Epithelial cell of proximal tubule (primary cell): Measurements from ENCODE around the gene SYNPO2. TPM values are rescaled to one million over a fixed set of nuclear protein-coding genes. Genes with fewer than 3 reads are reported as not detected.
A peak's percentile ranks its signal among the peaks of the same experiment; 100 is the strongest.
"Not testable (repeated sequence)": the region's sequence is repeated elsewhere in the genome, so short reads cannot be mapped to it uniquely, and the experiment has no call there.

Source experiments
- DNase-seq: peaks from one replicate; pipeline ENCODE4 v3.0.0-alpha.2; 2011; ENCODE audit warnings: low read depth
- H3K4me3 ChIP-seq: 2 replicates; pipeline ENCODE4 v1.5.1; 2011; ENCODE audit warnings: low read depth, mild to moderate bottlenecking, low read length
- total RNA-seq: library from RNA; depleted of rRNA; stranded (reverse); fragments of >200 nt; gene quantifications from 2 replicates; pipeline ENCODE4 v1.2.3, GENCODE V29; 2015
- TF ChIP-seq, protein P1 (sequence below): conservative IDR thresholded peaks from 2 replicates; pipeline ENCODE4 v1.5.1; 2012; ENCODE audit warnings: low read depth, mild to moderate bottlenecking, low read length

The SYNPO2 gene
- total RNA-seq, 1 donor from 2014 or later: 0.40 TPM

DNA sequence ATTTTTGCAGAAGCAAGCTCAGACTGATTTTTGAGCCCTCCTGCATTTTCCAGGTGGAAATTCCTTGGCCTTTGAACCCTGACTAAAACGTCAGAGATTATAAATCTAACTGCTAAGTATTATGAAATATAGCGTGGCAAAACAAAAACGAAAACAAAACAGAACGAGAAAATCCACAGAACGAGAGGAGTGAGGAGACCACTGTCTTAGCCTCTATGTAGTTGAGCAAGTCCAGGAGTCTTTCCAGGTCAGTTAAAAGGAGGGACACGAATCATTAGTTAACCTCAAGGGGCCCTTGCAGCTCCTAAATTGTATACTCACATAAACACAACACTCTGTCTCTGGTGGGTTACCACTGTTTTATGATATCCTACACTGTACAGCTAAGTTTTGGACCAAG lies 80.2 kb downstream of the SYNPO2 start:
- no peak overlapping the region for H3K4me3 ChIP-seq
- no peak for DNase-seq
- TF ChIP-seq, protein P1, sequence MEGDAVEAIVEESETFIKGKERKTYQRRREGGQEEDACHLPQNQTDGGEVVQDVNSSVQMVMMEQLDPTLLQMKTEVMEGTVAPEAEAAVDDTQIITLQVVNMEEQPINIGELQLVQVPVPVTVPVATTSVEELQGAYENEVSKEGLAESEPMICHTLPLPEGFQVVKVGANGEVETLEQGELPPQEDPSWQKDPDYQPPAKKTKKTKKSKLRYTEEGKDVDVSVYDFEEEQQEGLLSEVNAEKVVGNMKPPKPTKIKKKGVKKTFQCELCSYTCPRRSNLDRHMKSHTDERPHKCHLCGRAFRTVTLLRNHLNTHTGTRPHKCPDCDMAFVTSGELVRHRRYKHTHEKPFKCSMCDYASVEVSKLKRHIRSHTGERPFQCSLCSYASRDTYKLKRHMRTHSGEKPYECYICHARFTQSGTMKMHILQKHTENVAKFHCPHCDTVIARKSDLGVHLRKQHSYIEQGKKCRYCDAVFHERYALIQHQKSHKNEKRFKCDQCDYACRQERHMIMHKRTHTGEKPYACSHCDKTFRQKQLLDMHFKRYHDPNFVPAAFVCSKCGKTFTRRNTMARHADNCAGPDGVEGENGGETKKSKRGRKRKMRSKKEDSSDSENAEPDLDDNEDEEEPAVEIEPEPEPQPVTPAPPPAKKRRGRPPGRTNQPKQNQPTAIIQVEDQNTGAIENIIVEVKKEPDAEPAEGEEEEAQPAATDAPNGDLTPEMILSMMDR: no peak

DNA sequence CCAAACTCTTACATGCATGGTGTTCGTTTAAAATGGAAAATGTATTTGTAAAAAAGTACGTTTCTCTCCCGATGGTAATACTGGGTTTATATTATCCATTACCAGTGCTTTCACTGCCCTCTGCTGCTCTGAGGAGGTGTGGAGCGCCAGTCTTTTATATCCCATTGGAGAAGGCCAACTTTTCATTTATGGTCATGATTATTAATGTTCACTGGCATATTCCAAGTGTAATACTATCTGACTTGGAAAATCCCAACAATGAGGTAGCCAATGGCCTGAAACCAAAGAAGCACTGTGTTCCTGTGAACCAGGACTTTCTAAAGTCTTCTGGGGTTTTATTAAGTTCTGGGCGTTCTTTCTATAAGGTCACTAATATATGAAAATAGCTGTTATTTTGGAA lies 80.7 kb downstream of the SYNPO2 start:
- TF ChIP-seq, protein P1: peak; percentile 84
- H3K4me3 ChIP-seq: no peak overlapping the region
- DNase-seq: no peak

DNA sequence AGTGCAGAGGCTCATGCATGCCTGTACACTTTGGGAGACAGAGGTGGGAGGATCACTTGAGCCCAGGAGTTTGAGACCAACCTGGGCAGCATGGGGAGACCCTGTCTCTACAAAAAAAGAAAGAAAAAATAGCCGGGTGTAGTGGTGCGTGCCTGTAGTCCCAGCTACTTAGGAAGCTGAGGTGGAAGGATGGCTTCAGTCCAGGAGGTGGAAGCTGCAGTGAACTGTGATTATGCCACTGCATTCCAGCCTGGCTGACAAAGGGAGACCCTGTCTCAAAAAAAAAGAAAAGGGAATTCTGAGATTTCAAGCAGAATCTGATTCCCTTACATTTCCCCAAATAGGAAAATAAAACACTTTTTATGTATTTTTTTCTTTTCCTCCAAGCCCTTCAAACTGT lies 83.5 kb downstream of the SYNPO2 start:
- DNase-seq: no peak
- no peak overlapping the region for H3K4me3 ChIP-seq
- TF ChIP-seq, protein P1: no peak

DNA sequence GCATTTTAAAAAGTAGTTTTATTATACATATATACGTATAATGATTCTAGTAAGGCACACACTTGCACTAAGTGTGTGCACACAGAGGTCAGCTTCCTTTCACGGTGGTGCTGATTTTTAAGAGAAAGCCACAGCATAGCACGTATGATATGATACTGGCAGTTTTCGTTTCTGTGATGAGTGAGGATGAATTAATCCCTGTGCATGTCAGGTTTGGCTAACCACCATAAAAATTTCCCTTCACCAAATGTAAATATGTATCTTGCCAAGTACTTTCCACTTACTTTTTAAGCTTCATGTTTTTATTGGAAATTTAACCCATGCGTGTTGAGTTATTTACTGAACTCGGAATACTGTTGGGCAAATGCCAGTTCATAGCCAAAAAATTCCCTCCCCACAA lies 84.6 kb downstream of the SYNPO2 start:
- TF ChIP-seq, protein P1: no peak
- DNase-seq: no peak
- H3K4me3 ChIP-seq: no peak overlapping the region

DNA sequence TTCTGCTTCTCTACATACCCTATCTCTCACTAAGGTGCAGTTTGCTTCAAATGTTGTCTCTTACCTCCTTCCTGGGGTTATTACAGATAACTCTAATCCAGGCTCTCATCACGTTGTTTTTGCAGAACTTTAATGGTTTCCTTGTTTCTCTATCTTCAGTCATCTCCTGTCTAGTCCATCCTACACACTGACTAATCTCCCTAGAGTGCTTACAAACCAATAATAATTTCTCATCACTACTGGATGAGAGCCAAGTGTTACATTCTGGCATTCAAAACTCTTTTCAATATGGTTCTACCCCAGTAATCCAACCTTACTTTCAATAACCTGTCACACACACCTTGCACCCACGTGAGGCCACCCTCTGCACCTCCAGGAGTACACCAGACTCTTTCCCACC lies 86.1 kb downstream of the SYNPO2 start:
- TF ChIP-seq, protein P1: no peak
- H3K4me3 ChIP-seq: no peak overlapping the region
- DNase-seq: no peak

DNA sequence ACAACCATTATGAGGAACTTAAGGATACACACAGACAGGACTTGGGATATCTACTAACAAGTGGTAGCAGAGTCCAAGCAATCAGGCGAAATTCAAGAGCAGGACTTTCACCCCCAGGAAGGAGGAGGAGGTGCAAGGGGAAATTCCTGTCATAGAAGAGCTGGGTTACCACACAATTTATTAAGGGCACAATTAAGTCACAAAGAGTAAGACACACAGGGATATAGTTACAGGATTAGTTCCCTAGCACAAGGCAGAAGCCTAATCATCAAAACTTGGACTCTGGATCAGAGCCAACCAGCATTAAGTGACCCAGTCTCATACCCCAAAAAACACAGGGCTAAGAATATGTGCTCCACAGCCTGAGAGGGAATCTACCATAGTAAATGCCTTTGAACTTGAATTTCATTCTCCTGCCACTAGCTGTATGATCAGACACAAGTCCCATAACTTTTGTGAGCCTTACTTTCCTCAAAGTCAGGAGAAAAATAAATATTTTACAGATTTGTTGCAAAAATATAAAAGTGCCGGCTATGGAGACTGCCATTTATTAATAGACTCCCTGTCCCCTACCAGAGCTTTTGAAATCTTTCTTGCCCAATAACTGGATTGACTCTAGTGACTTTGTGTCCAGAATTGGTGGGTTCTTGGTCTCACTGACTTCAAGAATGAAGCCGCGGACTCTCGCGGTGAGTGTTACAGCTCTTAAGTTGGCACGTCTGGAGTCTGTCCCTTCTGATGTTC lies 87.0 kb downstream of the SYNPO2 start:
- TF ChIP-seq, protein P1: no peak
- DNase-seq: no peak

DNA sequence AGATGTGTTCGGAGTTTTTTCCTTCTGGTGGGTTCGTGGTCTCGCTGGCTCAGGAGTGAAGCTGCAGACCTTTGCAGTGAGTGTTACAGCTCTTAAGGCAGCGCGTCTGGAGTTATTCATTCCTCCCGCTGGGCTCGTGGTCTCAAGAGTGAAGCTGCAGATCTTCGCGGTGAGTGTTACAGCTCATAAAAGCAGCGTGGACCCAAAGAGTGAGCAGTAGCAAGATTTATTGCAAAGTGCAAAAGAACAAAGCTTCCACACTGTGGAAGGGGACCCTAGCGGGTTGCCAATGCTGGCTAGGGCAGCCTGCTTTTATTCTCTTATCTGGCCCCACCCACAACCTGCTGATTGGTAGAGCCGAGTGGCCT lies 87.5 kb downstream of the SYNPO2 start:
- H3K4me3 ChIP-seq: not testable (repeated sequence)

More for the DNA sequence above, 87.0 kb downstream of the SYNPO2 start:
- H3K4me3 ChIP-seq: no peak overlapping the region

DNA sequence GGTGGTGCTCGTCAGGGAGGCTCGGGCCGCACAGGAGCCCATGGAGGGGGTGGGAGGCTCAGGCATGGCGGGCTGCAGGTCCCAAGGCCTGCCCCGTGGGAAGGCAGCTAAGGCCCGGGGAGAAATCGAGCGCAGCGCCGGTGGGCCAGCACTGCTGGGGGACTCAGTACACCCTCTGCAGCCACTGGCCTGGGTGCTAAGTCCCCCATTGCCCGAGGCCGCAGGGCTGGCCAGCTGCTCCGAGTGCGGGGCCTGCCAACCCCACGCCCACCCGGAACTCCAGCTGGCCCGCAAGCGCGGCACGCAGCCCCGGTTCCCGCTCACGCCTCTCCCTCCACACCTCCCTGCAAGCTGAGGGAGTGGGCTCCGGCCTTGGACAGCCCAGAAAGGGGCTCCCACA lies 88.4 kb downstream of the SYNPO2 start:
- not testable (repeated sequence) for H3K4me3 ChIP-seq, DNase-seq

More for the DNA sequence above, 87.5 kb downstream of the SYNPO2 start:
- not testable (repeated sequence) for DNase-seq
